Measurements from ENCODE around the gene NPAS3. TPM values are rescaled to one million over a fixed set of nuclear protein-coding genes. Genes with fewer than 3 reads are reported as not detected.

NPAS3 gene
- total and polyA plus RNA-seq, 4 donors, result 0.07 to 0.09 (median 0.08) TPM; not detected in 1

DNA sequence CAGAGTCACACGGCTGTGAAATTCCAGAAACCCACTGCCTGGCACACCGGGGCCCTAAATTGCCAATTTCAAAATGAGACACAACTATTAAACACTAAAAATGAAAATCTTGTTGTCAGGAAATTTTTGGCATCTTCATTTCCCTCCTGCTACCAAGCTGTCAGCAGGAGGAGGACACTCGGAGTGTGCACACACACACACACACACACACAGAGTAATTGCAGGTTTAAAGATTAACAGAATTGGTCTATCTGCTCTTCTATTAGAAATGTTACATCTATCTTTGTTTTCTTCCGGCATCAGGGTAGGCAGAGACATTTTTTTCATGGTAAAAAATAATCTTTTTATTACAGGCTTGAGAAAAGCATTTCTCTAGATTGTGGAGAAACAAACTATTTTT lies 698.0 kb downstream of the NPAS3 start:
- no peak for DNase-seq (ENCODE audit: low spot score)
- TF ChIP-seq NR2F2 (IDR thresholded peaks at IDR 0.05) (no peak), HNF4G (IDR thresholded peaks at IDR 0.05) (no peak), CTCF (IDR thresholded peaks at IDR 0.05; ENCODE audit: low read depth, low read length, missing input control) (no peak), YY1 (IDR thresholded peaks at IDR 0.05) (no peak), MAX (IDR thresholded peaks at IDR 0.05) (no peak), SP1 (IDR thresholded peaks at IDR 0.05) (no peak), JUND (IDR thresholded peaks at IDR 0.05) (no peak), TAF1 (conservative IDR thresholded peaks at IDR 0.05) (no peak), FOXA2 (IDR thresholded peaks at IDR 0.05) (no peak), FOXA1 (IDR thresholded peaks at IDR 0.05) (no peak), HNF4A (conservative IDR thresholded peaks at IDR 0.05) (no peak), EGR1 (IDR thresholded peaks at IDR 0.05; ENCODE audit: low read depth in 2 of 2) (no peak), GABPA (IDR thresholded peaks at IDR 0.05 in 1 of 2, conservative IDR thresholded peaks at IDR 0.05 in 1 of 2) (no peak)
- TF ChIP-seq, protein P1, sequence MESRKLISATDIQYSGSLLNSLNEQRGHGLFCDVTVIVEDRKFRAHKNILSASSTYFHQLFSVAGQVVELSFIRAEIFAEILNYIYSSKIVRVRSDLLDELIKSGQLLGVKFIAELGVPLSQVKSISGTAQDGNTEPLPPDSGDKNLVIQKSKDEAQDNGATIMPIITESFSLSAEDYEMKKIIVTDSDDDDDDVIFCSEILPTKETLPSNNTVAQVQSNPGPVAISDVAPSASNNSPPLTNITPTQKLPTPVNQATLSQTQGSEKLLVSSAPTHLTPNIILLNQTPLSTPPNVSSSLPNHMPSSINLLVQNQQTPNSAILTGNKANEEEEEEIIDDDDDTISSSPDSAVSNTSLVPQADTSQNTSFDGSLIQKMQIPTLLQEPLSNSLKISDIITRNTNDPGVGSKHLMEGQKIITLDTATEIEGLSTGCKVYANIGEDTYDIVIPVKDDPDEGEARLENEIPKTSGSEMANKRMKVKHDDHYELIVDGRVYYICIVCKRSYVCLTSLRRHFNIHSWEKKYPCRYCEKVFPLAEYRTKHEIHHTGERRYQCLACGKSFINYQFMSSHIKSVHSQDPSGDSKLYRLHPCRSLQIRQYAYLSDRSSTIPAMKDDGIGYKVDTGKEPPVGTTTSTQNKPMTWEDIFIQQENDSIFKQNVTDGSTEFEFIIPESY (IDR thresholded peaks at IDR 0.05), result no peak
- TF ChIP-seq, protein P2, sequence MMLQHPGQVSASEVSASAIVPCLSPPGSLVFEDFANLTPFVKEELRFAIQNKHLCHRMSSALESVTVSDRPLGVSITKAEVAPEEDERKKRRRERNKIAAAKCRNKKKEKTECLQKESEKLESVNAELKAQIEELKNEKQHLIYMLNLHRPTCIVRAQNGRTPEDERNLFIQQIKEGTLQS (IDR thresholded peaks at IDR 0.05), result no peak
- H3K9ac ChIP-seq (ENCODE audit: low read depth in 1 of 2, low read length in 2 of 2), result no peak overlapping the region
- H3K27me3 ChIP-seq (ENCODE audit: control insufficient read depth in 4 of 4, insufficient read depth in 4 of 4, low read length in 3 of 4), result peaks cover 0 to 3% (median under 1%) of the 10 kb centered on the region in 4 donors
- no peaks in the 10 kb centered on the region for H3K36me3 ChIP-seq (ENCODE audit: control insufficient read depth in 4 of 4, insufficient read depth in 3 of 4, low read depth in 1 of 4, low read length in 3 of 4)
- WGBS, result 51% methylated on average over 4 of the region's 4 CpGs
- no peaks in the 10 kb centered on the region for H3K4me1 ChIP-seq (ENCODE audit: control insufficient read depth in 4 of 4, insufficient read depth in 4 of 4, low read length in 3 of 4)
- no peaks in the 10 kb centered on the region for H3K9me3 ChIP-seq (ENCODE audit: control insufficient read depth in 4 of 4, low read length in 3 of 4)
- H3K27ac ChIP-seq (ENCODE audit: low read depth in 1 of 2, low read length in 2 of 2), result no peak overlapping the region
- H3K4me3 ChIP-seq (ENCODE audit: low read depth in 1 of 3, low read length in 3 of 3), result no peak overlapping the region

GRCh38 chr14:33642080-33642479 lies 703.4 kb downstream of the NPAS3 start:
- Histone ChIP-seq H3K9ac (ENCODE audit: low read depth in 1 of 2, low read length in 2 of 2) (no peak overlapping the region), H3K36me3 (ENCODE audit: control insufficient read depth in 4 of 4, insufficient read depth in 3 of 4, low read depth in 1 of 4, low read length in 3 of 4) (no peaks in the 10 kb centered on the region), H3K27ac (ENCODE audit: low read depth in 1 of 2, low read length in 2 of 2) (no peak overlapping the region), H3K27me3 (ENCODE audit: control insufficient read depth in 4 of 4, insufficient read depth in 4 of 4, low read length in 3 of 4) (peaks cover 0 to 6% (median 0%) of the 10 kb centered on the region in 4 donors), H3K4me1 (ENCODE audit: control insufficient read depth in 4 of 4, insufficient read depth in 4 of 4, low read length in 3 of 4) (no peaks in the 10 kb centered on the region), H3K9me3 (ENCODE audit: control insufficient read depth in 4 of 4, low read length in 3 of 4) (no peaks in the 10 kb centered on the region), H3K4me3 (ENCODE audit: low read depth in 1 of 3, low read length in 3 of 3) (no peak overlapping the region)
- WGBS, result 39% methylated on average over 6 of the region's 6 CpGs
- no peak for DNase-seq (ENCODE audit: low spot score)
- no peak for TF ChIP-seq CTCF (IDR thresholded peaks at IDR 0.05; ENCODE audit: low read depth, low read length, missing input control)
- TF ChIP-seq, protein P2 (IDR thresholded peaks at IDR 0.05), result no peak
- TF ChIP-seq, protein P1 (IDR thresholded peaks at IDR 0.05), result no peak

All from liver (tissue), 9 donors.